ENCODE data around the gene LXN. TPM values are rescaled to one million over a fixed set of nuclear protein-coding genes. Genes with fewer than 3 reads are reported as not detected.

The LXN gene
- total RNA-seq, 1 donor from 2014 or later, result not detected

DNA sequence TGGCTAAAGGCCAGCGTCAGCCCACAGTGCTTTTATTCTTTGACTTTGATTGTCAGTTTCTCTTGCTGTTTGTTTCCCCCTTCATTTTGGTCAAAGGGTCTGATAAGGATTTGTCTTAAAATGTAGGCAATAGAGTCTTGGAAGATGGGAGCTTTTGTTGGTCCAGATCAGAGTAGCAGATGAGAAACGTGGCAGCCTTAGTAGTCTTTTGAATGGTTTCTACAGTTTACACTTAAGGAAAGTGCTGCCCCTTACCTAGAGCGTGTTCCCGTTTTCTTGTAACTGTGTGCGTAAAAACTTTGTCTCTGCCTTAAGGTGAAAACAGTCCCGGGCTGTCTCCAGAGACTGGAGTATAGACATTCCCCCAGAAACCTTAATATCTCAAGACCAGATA lies 630 bp downstream of the LXN start:
- DNase-seq (ENCODE audit: low read depth), result no peak

DNA sequence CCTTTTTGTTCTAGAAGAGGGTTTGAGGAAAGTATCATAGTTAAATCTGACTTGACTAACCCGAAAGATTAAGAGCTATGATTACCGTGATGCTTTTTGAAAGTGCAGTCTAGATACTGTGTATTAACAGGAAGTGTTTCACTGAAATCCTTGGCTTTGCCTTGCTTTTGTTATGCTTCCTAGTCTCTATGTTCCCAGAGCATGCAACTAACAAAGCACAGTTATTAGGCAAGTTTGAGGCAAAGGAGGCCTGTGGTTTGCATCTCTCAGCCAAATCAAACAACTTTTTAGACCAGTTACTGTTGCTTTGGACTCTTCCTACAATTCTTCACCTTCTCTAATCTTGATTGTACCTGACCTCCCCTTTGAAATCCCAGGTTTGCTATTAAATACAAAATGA lies 3.9 kb downstream of the LXN start:
- no peak for DNase-seq (ENCODE audit: low read depth)

DNA sequence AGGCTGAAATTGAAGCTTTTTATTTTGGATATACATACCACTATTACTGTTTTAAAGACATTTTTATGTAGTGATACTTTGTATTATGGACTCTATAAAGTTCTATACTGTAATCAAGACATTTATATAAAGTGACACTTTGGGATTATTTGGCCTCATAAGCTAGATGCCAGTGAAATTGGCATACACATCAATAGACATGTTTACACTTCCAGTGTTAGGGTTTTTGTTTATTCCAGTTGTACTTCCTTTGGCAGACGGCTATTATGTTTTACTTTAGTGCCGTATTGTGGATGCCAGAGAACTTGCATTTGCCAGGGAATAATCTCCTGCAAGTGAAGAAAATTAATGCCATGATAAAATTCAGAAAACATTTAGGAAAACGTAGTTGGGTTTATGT lies 6.0 kb downstream of the LXN start:
- DNase-seq (ENCODE audit: low read depth), result no peak

GRCh38 chr3:158663832-158664231 lies 8.6 kb downstream of the LXN start:
- DNase-seq (ENCODE audit: low read depth), result no peak

GRCh38 chr3:158663246-158663645 lies 9.2 kb downstream of the LXN start:
- DNase-seq (ENCODE audit: low read depth), result no peak

- no peak for DNase-seq (ENCODE audit: low read depth)
Measured at GRCh38 chr3:158660711-158661110, 11.7 kb downstream of the LXN start.

DNA sequence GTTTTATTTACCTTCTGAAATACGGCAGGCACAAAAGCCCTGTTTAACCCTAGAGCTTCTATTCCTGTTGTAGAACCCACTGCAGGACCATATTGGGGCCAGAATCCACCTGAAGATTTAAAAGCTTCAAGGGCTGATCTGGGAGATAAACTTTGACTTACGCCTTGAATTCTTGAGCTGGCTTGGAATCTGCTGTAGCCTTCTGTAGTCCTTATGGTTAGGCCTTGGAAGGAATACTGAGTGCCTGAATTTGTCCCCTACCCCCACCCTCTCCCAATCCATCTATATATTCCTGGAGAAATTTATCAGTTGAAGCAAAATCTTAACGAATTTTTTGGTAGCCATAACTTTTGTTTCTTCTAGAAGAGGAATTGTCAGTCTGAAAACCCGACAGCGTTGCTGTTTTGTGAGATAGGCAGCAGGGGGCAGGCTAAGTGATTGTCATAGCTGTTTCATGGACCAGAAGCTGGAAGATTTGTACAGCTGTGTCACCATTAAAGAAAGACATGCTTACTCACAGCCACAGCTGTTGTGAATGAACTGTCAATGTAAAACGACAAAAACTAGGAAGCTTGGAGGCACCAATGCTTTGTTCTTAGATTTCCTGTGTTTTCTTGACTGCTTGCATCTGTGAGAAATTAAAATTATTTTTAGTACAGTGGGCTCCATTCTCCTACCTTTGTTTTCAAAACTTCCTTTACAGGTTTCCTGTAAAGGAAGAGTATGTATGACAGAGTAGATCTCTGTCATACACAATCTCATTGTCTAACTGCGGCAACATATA lies 12.8 kb downstream of the LXN start:
- DNase-seq (ENCODE audit: low read depth), result peak; percentile 85

DNA sequence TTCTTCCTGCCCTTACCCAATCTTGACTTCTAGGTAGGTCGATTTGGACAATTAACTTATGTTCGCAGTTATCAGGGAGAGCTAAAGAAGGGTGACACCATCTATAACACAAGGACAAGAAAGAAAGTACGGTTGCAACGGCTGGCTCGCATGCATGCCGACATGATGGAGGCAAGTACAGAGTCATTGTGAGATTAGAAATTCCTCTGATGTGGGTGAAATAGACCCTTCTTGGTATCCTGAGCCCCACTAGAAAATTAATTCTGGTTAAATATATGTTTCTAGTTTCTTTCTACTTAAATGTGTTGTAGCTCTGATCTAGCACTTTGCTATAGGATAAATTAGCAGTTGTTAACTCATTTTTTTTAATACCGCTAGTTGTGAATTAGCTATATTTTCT lies 13.6 kb downstream of the LXN start:
- DNase-seq (ENCODE audit: low read depth), result no peak

- DNase-seq (ENCODE audit: low read depth), result no peak
Measured at GRCh38 chr3:158652463-158652862, 20.0 kb downstream of the LXN start.

DNA sequence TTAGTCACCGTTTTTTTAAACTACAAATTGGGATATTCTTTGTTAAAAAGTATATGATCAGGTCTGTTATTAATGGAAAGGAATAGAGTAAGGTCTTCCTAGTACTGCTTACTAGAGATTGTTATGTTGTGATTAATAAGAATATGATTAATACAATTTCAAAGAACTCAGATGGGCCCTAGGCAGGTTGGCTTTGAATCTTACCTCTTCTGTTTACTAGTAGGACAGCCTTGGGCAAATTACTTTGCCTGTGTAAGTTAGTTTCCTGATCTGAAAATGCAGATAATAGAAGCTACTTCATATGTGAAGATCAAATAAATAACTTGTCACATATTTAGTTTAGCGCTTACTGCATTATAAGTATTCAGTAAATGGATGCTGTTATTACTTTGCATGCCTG lies 21.3 kb downstream of the LXN start:
- DNase-seq (ENCODE audit: low read depth), result no peak

DNA sequence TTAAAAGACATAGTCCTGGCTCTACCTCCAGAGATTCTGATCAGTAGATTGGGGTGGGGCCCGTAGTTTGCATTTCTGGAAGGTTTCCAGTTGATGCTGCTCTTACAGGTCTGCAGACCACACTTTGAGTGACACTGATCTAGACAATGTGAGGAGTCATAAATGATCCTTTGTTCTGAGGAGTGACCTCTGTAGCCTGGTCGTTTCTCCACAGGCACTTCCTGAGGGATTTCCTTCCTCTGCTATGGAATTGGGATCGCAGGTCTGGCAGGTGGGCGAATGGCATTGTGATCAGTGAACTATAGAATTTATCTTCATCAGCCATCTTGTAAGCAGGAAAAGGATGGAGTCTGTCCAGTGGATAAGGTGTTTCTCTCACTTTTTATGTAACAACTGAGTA lies 22.7 kb downstream of the LXN start:
- DNase-seq (ENCODE audit: low read depth), result no peak

GRCh38 chr3:158644345-158644908 lies 28.0 kb downstream of the LXN start, which contains the start of gene GFM1:
Gene GFM1, plus strand, starts transcription at chr3:158644527. Its CDS starts 108 bp downstream, at chr3:158644635.
- DNase-seq (ENCODE audit: low read depth), result peak; percentile 98

- DNase-seq (ENCODE audit: low read depth), result no peak
Measured at GRCh38 chr3:158642474-158643210, 29.8 kb downstream of the LXN start.

DNA sequence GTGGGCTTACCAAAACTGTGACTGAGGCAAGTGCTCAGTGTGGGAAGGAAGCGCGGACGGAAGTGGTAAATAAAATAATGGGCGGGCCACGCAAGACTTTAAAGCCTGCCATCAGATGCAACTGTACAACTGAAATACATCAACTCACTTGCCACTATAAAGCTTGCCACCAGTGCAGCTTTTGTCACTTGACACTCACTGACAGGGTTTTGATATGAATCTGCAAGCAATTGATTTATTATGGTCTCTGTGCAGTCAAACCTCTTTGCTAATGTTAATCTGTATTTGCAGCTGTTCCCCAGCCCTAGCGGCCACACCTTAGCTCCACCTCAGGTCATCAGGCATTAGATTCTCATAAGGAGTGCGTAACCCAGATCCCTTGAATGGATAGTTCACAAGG lies 30.4 kb downstream of the LXN start:
- no peak for DNase-seq (ENCODE audit: low read depth)

- DNase-seq (ENCODE audit: low read depth), result peak; percentile 1
Measured at GRCh38 chr3:158640646-158641045, 31.8 kb downstream of the LXN start.

GRCh38 chr3:158631981-158632380 lies 40.5 kb downstream of the LXN start:
- DNase-seq (ENCODE audit: low read depth), result no peak

DNA sequence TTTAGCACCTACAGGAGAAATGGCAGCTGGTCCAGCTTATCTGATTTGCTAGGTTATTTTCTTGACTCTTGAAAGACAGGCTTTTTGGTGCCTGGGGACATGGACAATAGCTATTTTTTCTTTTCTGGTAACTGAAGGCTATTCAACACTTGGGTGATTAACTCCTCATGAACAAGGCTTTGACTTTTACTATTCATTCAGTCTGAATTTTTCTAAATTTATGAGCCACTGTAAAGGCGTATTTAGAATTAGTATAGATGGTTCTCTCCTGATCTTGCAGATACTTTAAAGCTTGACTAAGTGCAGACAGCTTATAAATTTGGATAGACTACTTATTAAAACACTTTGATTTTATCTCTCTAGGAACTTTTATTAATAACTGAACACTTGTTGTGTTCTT lies 46.6 kb downstream of the LXN start:
- no peak for DNase-seq (ENCODE audit: low read depth)

- DNase-seq (ENCODE audit: low read depth), result no peak
Measured at GRCh38 chr3:158617982-158618875, 54.2 kb downstream of the LXN start.
